ENCODE measurements around the gene PRSS53.
A peak's percentile ranks its signal among the peaks of the same experiment; 100 is the strongest.
"Not testable (repeated sequence)": the region's sequence is repeated elsewhere in the genome, so short reads cannot be mapped to it uniquely, and the experiment has no call there.

PRSS53 gene

GRCh38 chr16:31117384-31118222, 28.9 kb upstream of the PRSS53 start, which contains the start of gene KAT8:
Gene KAT8 (plus strand): TSS chr16:31117664. CDS start chr16:31117682, 18 bp downstream.
- peak; percentile 99 to 100 for DNase-seq

- DNase-seq: no peak
Observed at GRCh38 chr16:31114468-31114867, 25.7 kb upstream of the PRSS53 start.

- DNase-seq: no peak
Observed at GRCh38 chr16:31113121-31114120, 24.7 kb upstream of the PRSS53 start.

GRCh38 chr16:31112711-31113110, 24.0 kb upstream of the PRSS53 start:
- no peak for DNase-seq

- no peak for DNase-seq
Observed at GRCh38 chr16:31111881-31112466, 23.2 kb upstream of the PRSS53 start.

GRCh38 chr16:31110106-31111034, 21.6 kb upstream of the PRSS53 start:
- no peak for DNase-seq

- DNase-seq: no peak
Observed at GRCh38 chr16:31109622-31110021, 20.9 kb upstream of the PRSS53 start.

GRCh38 chr16:31108794-31109558, 20.2 kb upstream of the PRSS53 start:
- DNase-seq: no peak

- peak; percentile 83 to 91 for DNase-seq
Observed at GRCh38 chr16:31108035-31108793, 19.5 kb upstream of the PRSS53 start, which contains the start of gene BCKDK. Gene BCKDK (plus strand): TSS chr16:31108386. CDS start chr16:31109224, 838 bp downstream.

- DNase-seq: peak in 1 of 2 experiments; percentile 22
Observed at GRCh38 chr16:31107465-31107867, 18.7 kb upstream of the PRSS53 start.

GRCh38 chr16:31106509-31107464, 18.0 kb upstream of the PRSS53 start:
- no peak for DNase-seq

GRCh38 chr16:31105677-31106213, 17.0 kb upstream of the PRSS53 start:
- DNase-seq: peak; percentile 61 to 75

- not testable (repeated sequence) for DNase-seq
Observed at GRCh38 chr16:31100876-31101641, 12.3 kb upstream of the PRSS53 start.

- DNase-seq: peak in 1 of 2 experiments; percentile 5
Observed at GRCh38 chr16:31099860-31100638, 11.3 kb upstream of the PRSS53 start.

GRCh38 chr16:31094424-31095120, 5.8 kb upstream of the PRSS53 start, which contains the start of gene VKORC1:
Gene VKORC1 (minus strand): TSS chr16:31094797. CDS start chr16:31094729, 68 bp downstream.
- peak; percentile 98 to 99 for DNase-seq

GRCh38 chr16:31094088-31094423, 5.3 kb upstream of the PRSS53 start:
- DNase-seq: peak in 1 of 2 experiments; percentile 13
